K562 (cell line): Measurements from ENCODE around the gene ALDH16A1.

Source experiments
- RAD21 ChIP-seq, 2 experiments: fragments of 250-450 bp in 1 of 2; fragments of 450-650 bp in 1 of 2; sonication (Bioruptor Pico) in 1 of 2; formaldehyde crosslinking in 1 of 2; IDR thresholded peaks in 1 of 2; conservative IDR thresholded peaks in 1 of 2; 2 replicates each; pipeline versions ENCODE4 v1.4.0 to v1.8.0; 2020 to 2022; ENCODE audit warnings: mild to moderate bottlenecking in 2 of 2, moderate library complexity in 1 of 2
- ZNF586 ChIP-seq: fragments of 450-650 bp; formaldehyde crosslinking; conservative IDR thresholded peaks from 2 replicates; pipeline ENCODE4 v1.4.0; 2020; ENCODE audit warnings: mild to moderate bottlenecking, moderate library complexity

- TF ChIP-seq ZNF586 (CRISPR knock-in tag) (no peak), RAD21 (CRISPR knock-in tag; conservative IDR thresholded peaks at IDR 0.05 in 1 of 2, IDR thresholded peaks at IDR 0.05 in 1 of 2) (no peak)
Observed at GRCh38 chr19:49442354-49442753, 10.7 kb upstream of the ALDH16A1 start.
